GM18519 (cell line): ENCODE results near the gene S100G.

ENCODE experiments used
- ATAC-seq: cut with Tn5 transposase; IDR thresholded peaks from one replicate; pipeline ENCODE4 v1.9.1; 2021; ENCODE audit warnings: mild to moderate bottlenecking, moderate library complexity; ENCODE audit not compliant: unreplicated experiment, low FRiP score

The S100G gene

DNA sequence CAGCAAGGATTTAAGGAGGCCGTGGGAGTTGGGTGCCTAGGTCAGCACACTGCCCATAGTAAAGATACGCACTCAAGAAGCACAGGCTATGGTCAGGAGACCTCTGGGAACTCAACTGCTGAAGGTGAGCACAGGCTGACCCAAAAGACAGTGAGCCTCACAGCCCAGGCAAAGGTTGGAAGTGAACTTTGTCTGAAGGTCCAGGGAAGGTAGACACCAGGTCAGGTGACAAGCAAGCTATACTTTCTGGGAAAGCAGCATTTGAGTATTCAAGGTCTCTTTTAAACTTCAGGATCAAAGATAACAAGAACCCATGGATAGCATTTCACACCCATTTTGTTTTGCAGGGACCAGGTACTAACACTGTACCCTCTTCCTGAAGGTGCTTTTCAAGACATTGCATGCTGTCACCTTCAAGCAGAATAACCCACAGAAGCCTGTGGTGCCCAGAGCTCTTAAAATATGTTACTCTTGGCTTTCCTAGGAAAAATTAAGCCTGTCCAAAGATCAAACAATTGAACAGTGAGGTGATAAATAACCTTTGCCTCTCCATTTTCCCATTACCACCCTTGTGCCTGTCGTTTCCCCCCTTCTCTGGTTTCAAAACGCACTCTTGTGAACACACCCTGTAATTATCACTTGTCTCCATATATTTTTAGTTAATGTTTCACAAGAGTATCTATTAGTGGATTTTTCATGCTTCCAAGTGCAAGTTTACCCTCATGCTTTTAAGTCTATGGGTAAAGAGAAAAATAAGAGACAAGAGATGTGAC, 3.4 kb upstream of the S100G start:
- no peak for ATAC-seq

GRCh38 chrX:16651391-16652024, 1.6 kb downstream of the S100G start:
- ATAC-seq = no peak

GRCh38 chrX:16653424-16653823, 3.5 kb downstream of the S100G start:
- ATAC-seq = no peak

DNA sequence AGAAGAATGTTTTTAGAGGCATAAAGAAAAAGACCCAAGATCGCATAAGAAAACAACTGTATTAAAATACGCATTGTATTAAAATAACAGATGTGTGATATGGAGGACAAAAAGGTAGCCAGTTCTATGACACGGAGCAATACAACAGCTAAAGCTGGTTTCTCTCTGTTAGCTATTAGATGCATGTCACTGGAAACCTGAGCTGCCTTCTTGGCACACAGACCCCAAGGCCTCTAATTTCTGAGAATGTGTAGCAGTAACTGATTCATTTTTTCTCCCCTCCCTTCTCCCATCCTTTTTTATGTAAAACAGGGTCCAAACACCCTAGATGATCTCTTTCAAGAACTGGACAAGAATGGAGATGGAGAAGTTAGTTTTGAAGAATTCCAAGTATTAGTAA, 4.1 kb downstream of the S100G start:
- no peak for ATAC-seq

GRCh38 chrX:16658284-16658683, 8.3 kb downstream of the S100G start:
- ATAC-seq = no peak

DNA sequence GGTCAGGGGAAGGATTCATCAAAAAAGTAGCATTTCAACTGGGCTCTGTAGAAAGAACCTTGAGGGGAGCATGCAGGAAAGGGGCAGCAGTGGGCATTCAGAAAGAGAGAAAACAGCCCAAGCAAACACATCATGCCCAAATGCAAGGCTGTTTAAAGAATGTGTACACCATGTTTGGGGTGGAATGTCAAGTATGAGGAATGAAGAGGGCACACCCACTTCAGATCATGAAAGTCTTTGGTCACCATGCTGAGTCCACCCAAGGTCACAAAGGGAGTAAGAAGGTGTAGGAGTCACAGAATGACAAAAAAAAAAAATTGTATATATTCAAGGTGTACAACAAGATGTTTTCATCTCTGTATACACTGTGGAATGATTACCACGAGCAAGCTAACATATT, 9.4 kb downstream of the S100G start:
- no peak for ATAC-seq

DNA sequence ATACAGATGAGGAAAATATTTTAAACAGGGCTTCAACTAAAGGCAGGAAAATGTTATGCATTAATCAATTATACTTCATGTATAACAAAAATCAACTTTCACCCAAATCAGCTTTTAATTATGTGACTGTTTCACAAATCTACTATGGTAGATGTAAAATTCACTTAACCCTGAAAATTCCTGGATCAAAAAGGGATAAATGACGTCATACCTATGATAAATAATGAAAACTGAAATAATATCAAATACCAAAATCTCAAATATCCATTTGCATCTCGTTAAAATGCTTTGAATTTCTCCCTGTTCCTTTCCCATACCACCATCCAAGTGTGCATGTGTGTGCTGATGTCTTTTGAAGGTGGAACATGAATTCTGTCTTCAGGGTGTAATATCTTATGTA, 11.5 kb downstream of the S100G start:
- no peak for ATAC-seq

DNA sequence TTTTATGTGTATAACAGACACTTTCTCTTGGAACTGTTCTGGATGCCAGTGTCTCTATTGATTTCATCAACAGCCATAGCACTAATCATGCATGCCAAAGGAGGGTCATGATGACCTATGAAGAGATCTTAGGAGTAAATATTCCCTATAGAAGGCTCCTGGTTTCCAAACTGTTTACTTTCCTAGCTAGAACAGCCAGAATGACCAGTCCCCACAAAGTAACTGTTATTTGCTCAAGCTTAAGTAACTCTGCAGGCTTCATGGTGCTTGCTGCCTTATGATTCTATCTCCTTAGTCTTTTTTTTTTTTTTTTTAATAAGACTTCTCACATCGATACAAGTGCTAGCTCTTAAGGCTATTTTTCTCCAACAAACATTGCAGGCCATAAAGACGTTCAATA, 12.4 kb downstream of the S100G start:
- ATAC-seq = no peak

- no peak for ATAC-seq
These were observed 14.1 kb downstream of the S100G start for GRCh38 chrX:16664074-16664473.

DNA sequence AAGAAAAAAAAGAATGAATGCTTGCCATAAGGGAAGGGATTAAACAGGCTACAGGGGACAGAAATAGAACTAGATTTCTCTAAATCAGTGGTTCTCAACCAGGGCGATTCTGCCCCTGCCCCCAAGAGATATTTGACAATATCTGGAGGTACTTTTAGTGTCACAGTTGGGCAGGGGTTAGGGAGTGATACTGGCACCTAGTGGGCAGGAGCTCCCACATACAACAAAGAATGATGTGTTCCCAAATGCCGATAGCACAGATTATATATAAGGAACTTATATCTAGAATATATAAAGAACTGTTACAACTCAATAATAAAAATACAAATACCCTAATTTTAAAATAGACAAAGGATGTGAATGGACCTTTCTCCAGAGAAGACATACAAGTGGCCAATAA, 14.7 kb downstream of the S100G start:
- no peak for ATAC-seq

- ATAC-seq = no peak
These were observed 15.1 kb downstream of the S100G start for GRCh38 chrX:16665089-16665488.

GRCh38 chrX:16666541-16666940, 16.6 kb downstream of the S100G start:
- ATAC-seq = no peak

DNA sequence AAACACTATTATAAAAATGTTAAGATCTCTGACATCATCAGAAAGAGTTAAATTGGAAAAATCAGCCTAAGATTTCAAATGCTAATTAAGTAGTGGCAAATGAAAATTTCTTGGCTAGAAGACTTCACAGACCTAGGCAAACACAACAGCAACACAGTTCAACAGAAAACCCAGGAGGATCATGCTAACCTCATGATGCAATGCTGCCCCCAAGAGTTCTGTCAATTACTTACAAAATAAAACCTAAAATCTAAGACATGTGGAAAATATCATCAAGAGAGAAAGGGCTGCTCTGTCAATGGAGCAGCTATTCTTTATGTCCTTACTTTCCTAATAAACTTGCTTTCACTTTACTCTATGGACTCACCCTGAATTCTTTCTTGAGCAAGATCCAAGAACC, 21.0 kb downstream of the S100G start:
- ATAC-seq = no peak

DNA sequence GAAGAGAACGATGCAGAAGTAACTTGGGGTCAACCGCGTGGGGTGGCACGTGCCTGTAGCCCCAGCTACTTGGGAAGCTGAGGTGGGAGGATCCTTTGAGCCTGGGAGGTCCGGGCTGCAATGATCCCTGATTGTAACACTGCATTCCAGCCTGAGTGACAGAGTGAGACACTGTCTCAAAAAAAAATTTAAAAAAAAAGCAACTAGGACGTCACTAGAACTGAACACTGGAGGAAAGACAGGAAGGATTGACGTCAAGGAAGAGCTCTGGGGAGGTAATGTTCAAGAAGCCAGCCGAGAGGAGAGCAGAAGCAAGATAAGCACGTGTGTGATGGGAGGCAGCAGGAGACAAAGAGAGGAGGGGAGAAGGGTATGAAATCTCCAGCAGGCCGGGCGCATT, 28.7 kb downstream of the S100G start:
- ATAC-seq = no peak

DNA sequence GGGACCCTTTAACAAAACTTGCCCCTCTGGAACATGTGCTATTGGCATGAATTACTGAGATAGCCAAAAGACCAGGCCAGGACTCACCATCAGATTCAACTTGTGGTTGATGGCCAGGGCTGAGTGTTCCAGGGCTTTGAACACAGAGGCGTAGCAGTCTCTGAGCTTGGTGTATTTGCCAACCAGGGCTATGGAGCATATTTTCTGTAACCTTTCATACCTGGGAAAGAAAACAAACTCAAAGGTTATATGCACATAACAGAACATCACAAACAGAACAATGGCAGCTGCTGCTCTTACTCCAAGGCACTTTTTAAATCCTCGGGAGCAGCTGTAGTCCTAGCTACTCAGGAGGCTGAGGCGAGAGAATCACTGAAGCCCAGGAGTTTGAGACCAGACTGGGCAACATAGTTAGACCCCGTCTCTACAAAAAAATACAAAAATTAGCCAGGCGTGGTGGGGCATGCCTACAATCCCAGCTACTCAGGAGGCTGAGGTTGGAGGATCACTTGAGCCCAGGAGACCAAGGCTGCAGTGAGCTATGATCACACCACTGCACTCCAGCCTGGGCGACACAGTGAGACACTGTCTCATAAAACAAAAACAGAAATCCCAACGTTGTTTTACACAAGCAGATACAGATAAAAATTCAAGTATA, 33.2 kb downstream of the S100G start:
- ATAC-seq = no peak

GRCh38 chrX:16687514-16687913, 37.6 kb downstream of the S100G start:
- no peak for ATAC-seq

- ATAC-seq = no peak
These were observed 45.2 kb downstream of the S100G start for GRCh38 chrX:16695079-16695676.

DNA sequence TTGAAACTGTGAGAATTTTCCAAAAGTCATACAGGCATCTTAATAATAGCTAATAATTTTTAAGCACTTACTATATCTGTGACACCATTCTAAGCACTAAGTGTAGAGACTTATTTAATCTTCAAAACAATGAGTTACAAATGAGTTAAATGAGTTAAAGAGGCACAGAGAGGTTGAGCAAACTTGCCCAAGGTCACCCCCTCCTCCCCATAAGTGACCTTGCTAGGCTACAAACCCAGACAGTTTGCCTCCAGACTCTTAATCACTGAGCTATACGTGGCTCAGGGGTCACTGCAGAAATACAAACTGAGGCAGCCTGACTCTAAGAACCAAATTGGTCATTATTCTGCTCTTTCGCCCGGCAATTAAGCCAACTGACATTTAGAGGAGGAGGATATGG, 47.0 kb downstream of the S100G start:
- no peak for ATAC-seq

GRCh38 chrX:16699389-16699788, 49.4 kb downstream of the S100G start:
- ATAC-seq = no peak

GRCh38 chrX:16700734-16701133, 50.8 kb downstream of the S100G start:
- ATAC-seq = no peak
